Right lobe of liver (tissue), 6 donors: ENCODE results near the gene MGAT4A. TPM values are rescaled to one million over a fixed set of nuclear protein-coding genes. Genes with fewer than 3 reads are reported as not detected.

Source experiments
- ATAC-seq, 4 donors: fragments of 200-7000 bp; cut with Tn5 transposase; one replicate each; pipeline ENCODE4 v1.9.1; 2020; ENCODE audit warnings: mild to moderate bottlenecking in 4 of 4, moderate library complexity in 4 of 4
- DNase-seq, 3 donors: peaks; one replicate each; pipeline ENCODE4 v3.0.0-alpha.2; 2020
- H3K27ac ChIP-seq, 3 donors: fragments of 200-600 bp; one replicate each; pipeline ENCODE4 v1.8.0; 2022
- H3K27me3 ChIP-seq, 2 donors: fragments of 200-600 bp; one replicate each; pipeline ENCODE4 v1.8.0; 2022
- H3K36me3 ChIP-seq, 4 donors: fragments of 200-600 bp; sonication (generic) in 1 of 4; one replicate each; pipeline versions ENCODE4 v1.5.1 to v1.8.0; 2017 to 2022; ENCODE audit warnings: control low read depth in 1 of 4
- H3K4me1 ChIP-seq, 4 donors: fragments of 200-600 bp; sonication (generic) in 1 of 4; one replicate each; pipeline versions ENCODE4 v1.5.1 to v1.8.0; 2017 to 2022; ENCODE audit warnings: control low read depth in 1 of 4
- H3K4me3 ChIP-seq, 3 donors: fragments of 200-600 bp; one replicate each; pipeline ENCODE4 v1.8.0; 2022
- H3K9me3 ChIP-seq, 4 donors: fragments of 200-600 bp; sonication (generic) in 1 of 4; one replicate each; pipeline versions ENCODE4 v1.5.1 to v1.8.0; 2017 to 2022; ENCODE audit warnings: control low read depth in 1 of 4
- CTCF ChIP-seq, 4 donors: fragments of 200-600 bp in 3 of 4; fragments of 450-650 bp in 1 of 4; IDR thresholded peaks; one replicate each; pipeline versions ENCODE4 v1.5.1 to v1.8.0; 2016 to 2022; ENCODE audit warnings: antibody characterized with exemption in 4 of 4, mild to moderate bottlenecking in 2 of 4
- POLR2A ChIP-seq: fragments of 450-650 bp; IDR thresholded peaks from one replicate; pipeline ENCODE4 v1.6.1; 2017; ENCODE audit warnings: antibody characterized with exemption, mild to moderate bottlenecking
- WGBS: methylation state at CpG from one replicate; pipeline ENCODE4 v1.1.6; 2018; ENCODE audit warnings: low coverage, low lambda C conversion rate; ENCODE audit not compliant: insufficient coverage; ENCODE audit errors: missing lambda C conversion rate; 5-methylcytosine and 5-hydroxymethylcytosine counted together
- intact Hi-C, 2 donors: fragments of 100-400 bp; cut with DNase I; formaldehyde crosslinking; loops; one replicate each; pipeline versions ENCODE4 v1.11.2 to v1.14.1; 2022
- total RNA-seq, 6 experiments: library from RNA; depleted of rRNA in 2 of 6; stranded (reverse); fragments of >200 nt in 2 of 6; fragmentation: NEBNext Ultra II Directional in 3 of 6; extraction: Animal tissue kit (Norgen Biotek cat#: 25700) in 3 of 6; gene quantifications; one replicate each; pipeline versions ENCODE4 v1.1.0 to v1.2.4, GENCODE V29; 2016 to 2023
- donor health status: DM: no; HTN: yes; CAD: no.
- donor health status: DM: no; HTN: no; CAD: no.
- donor health status: DM: no; HTN: no; CAD: no.
- donor health status: DM: no; HTN: yes; CAD: no.
- donor health status: DM: no; HTN: yes; CAD: no.

MGAT4A gene
- total RNA-seq, 6 experiments from 2014 or later: 7.8 to 16.0 (median 11.7) TPM

DNA sequence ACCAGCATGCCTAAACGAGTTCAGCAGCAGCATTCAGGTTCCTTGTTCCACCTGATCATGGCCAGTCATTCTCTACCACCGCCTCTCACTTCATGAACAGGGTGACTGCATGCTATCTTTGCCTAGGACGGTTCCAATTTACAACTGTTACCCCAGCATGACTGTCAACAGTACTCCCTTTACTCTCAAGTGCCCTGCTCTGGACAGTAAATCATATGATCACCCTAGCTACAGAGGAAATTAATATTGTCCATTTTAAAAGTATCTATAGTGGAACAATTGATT lies 25.7 kb downstream of the MGAT4A start:
- Histone ChIP-seq H3K4me3 (no peak overlapping the region), H3K27me3 (no peaks in the 10 kb centered on the region), H3K36me3 (no peaks in the 10 kb centered on the region), H3K4me1 (peaks cover 0 to 65% (median 33%) of the 10 kb centered on the region in 4 donors), H3K27ac (no peak overlapping the region), H3K9me3 (no peaks in the 10 kb centered on the region)
- no peak for DNase-seq
- ATAC-seq: no peak
- intact Hi-C loops: no loop called here
- TF ChIP-seq CTCF (IDR thresholded peaks at IDR 0.05): no peak
- no peak for TF ChIP-seq POLR2A
- 62% methylated on average over 3 of the region's 3 CpGs for WGBS

DNA sequence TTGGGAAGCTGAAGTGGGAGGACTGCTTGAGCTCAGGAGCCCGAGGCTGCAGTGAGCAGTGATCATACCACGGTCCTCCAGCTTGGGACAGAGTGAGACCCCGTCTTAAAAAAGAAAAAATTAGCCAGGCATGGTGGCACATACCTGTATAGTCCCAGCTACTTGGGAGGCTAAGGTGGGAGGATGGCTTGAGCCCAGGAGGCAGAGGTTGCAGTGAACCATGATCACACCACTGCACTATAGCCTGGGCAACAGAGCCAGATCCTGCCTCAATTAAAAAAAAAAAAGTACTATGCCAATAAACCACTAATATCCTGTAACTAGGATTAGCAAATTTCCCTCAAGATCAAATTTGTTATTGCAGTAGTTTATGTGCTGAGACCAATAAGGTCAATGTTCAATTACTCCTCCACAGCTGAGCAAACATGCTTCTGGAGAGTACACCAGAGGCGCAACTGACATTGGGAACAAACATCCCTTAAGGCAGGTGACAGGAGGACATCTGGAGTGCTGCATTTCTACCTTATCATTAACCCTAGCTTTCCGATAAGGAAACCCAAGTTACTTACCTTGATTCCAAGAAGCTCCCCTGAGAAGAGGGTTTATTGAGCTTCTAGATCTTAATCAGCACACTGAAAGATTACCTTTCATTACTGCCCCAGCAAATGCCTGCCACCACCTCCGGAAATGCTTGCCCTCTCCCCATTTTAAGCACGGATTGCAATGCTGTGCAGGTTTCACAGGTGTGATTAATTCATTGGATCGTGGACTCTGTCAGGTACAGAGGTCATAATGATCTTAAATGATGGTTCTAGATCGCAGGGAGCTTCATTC lies 26.2 kb downstream of the MGAT4A start:
- H3K36me3 ChIP-seq: no peaks in the 10 kb centered on the region
- H3K4me3 ChIP-seq: no peak overlapping the region
- no peaks in the 10 kb centered on the region for H3K27me3 ChIP-seq
- intact Hi-C loops: no loop called here
- no peaks in the 10 kb centered on the region for H3K9me3 ChIP-seq
- 40% methylated on average over 7 of the region's 9 CpGs for WGBS
- H3K4me1 ChIP-seq: peaks cover 0 to 60% (median 31%) of the 10 kb centered on the region in 4 donors
- peak in 1 of 3 donors; percentile 54 for DNase-seq
- TF ChIP-seq CTCF (IDR thresholded peaks at IDR 0.05): no peak
- TF ChIP-seq POLR2A: no peak
- ATAC-seq: peak; percentile 66 to 80 (median 68)
- peak overlapping the region in 1 of 3 donors; percentile 10 for H3K27ac ChIP-seq

- DNase-seq (no peak), ATAC-seq (no peak)
- Histone ChIP-seq H3K4me3 (no peak overlapping the region), H3K36me3 (no peaks in the 10 kb centered on the region), H3K4me1 (peaks cover 0 to 51% (median 25%) of the 10 kb centered on the region in 4 donors), H3K27ac (no peak overlapping the region), H3K27me3 (no peaks in the 10 kb centered on the region), H3K9me3 (no peaks in the 10 kb centered on the region)
- intact Hi-C loops: no loop called here
- TF ChIP-seq POLR2A (no peak), CTCF (IDR thresholded peaks at IDR 0.05) (no peak)
- WGBS: 90% methylated on average over 5 of the region's 5 CpGs
These were observed 27.2 kb downstream of the MGAT4A start for GRCh38 chr2:98703738-98704137.

DNA sequence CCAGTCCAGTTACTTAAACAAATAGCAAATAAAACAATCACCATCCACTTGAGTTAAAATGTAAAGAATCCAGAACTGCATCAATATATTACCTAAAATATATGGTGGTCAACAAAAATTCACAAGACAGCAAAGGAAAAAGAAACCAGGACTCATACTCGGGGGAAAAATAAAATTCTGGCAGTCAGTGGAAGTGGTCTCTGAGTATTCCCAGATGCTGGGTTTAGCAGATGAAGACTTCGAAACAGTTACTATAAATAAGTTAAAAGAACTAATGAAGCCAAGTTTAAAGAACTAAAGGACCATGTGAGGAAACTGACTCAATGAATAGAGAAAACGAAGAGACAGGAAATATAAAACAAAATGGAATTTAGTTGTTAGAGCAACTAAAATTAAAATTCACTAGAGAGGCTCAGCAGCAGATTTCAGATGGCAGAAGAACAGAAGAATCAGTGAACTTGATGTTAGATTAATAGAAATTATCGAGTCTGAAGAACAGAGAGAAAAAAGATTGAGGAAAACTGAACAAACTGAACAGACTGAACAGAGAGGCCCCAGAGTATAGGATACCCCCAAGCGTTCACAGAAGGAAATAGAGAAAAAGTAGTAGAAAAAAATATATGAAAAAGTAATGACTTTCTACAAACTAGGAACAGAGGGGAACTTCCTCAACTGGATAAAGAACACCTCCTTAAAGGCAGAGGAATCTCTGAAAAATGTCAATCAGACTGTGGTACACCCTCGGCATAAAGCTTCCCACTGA lies 27.9 kb downstream of the MGAT4A start:
- 72% methylated on average over 5 of the region's 6 CpGs for WGBS

More for the DNA sequence above, 27.9 kb downstream of the MGAT4A start:
- no peak for DNase-seq
- peak overlapping the region in 2 of 3 donors; percentile 1 to 65 for H3K27ac ChIP-seq
- intact Hi-C loops: no loop called here
- H3K27me3 ChIP-seq: no peaks in the 10 kb centered on the region
- TF ChIP-seq POLR2A (no peak), CTCF (IDR thresholded peaks at IDR 0.05) (no peak)
- no peak for ATAC-seq
- no peak overlapping the region for H3K4me3 ChIP-seq
- H3K4me1 ChIP-seq: peaks cover 0 to 51% (median 25%) of the 10 kb centered on the region in 4 donors
- no peaks in the 10 kb centered on the region for H3K9me3 ChIP-seq
- no peaks in the 10 kb centered on the region for H3K36me3 ChIP-seq
